ENCODE measurements around the gene MXRA8. TPM values are rescaled to one million over a fixed set of nuclear protein-coding genes. Genes with fewer than 3 reads are reported as not detected.

Gene MXRA8
- total RNA-seq (2014; rRNA removed) (25.3 and 29.0 TPM in 2 replicates), Bru-seq, nascent RNA (percentile 30 among the genes with signal in this experiment), BruChase-seq, experiment 1, labeled RNA remaining after a 6-hour chase (percentile 60 among the genes with signal in this experiment), BruChase-seq, experiment 2, labeled RNA remaining after a 2-hour chase (percentile 49 among the genes with signal in this experiment)
- long read RNA-seq, partial matches to known transcripts: 19 of 63 reads
- long read RNA-seq, other reads (novel, unspliced or antisense): 43 of 63 reads

GRCh38 chr1:1358433-1359271 lies at the start of gene MXRA8:
TSS of gene MXRA8 (minus strand) at chr1:1358555. CDS start at chr1:1358504, 51 bp downstream.
- POLR2A ChIA-PET (ENCODE audit: unreplicated experiment): no interaction called here
- no peak within 1 kb of the TSS for H3K4me2 ChIP-seq (ENCODE audit: low read length)
- no TSS peak for BruUV-seq (replicated peaks)
- H3K9me2 ChIP-seq (replicated peaks; ENCODE audit: low read length): no peaks in the 10 kb centered on the region
- H2AFZ ChIP-seq (ENCODE audit: low read length): no peak within 1 kb of the TSS
- no peak within 1 kb of the TSS for H3K4me3 ChIP-seq (ENCODE audit: low read length)
- no peaks in the 10 kb centered on the region for H3K36me3 ChIP-seq (ENCODE audit: low read depth, low read length)
- no peaks in the 10 kb centered on the region for H4K20me1 ChIP-seq (ENCODE audit: low read length)
- DNase-seq: no peak
- intact Hi-C loops (cut with micrococcal nuclease): no loop called here
- H3K27ac ChIP-seq (ENCODE audit: low read length): no peak within 1 kb of the TSS
- no peaks in the 10 kb centered on the region for H3K79me2 ChIP-seq (ENCODE audit: low read length)
- no peaks in the 10 kb centered on the region for H3K9me3 ChIP-seq (ENCODE audit: low read length)
- H3K9ac ChIP-seq (ENCODE audit: low read length): no peak within 1 kb of the TSS
- TF ChIP-seq EZH2phosphoT487 (IDR thresholded peaks at IDR 0.05; ENCODE audit: borderline replicate concordance, low read length) (no peak), EZH2 (IDR thresholded peaks at IDR 0.05; ENCODE audit: low read length, unreplicated experiment) (no peak)
- TF ChIP-seq, protein P1, sequence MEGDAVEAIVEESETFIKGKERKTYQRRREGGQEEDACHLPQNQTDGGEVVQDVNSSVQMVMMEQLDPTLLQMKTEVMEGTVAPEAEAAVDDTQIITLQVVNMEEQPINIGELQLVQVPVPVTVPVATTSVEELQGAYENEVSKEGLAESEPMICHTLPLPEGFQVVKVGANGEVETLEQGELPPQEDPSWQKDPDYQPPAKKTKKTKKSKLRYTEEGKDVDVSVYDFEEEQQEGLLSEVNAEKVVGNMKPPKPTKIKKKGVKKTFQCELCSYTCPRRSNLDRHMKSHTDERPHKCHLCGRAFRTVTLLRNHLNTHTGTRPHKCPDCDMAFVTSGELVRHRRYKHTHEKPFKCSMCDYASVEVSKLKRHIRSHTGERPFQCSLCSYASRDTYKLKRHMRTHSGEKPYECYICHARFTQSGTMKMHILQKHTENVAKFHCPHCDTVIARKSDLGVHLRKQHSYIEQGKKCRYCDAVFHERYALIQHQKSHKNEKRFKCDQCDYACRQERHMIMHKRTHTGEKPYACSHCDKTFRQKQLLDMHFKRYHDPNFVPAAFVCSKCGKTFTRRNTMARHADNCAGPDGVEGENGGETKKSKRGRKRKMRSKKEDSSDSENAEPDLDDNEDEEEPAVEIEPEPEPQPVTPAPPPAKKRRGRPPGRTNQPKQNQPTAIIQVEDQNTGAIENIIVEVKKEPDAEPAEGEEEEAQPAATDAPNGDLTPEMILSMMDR (conservative IDR thresholded peaks at IDR 0.05; ENCODE audit: low read depth, low read length): no peak
- ATAC-seq: no peak
- no peaks in the 10 kb centered on the region for H3K27me3 ChIP-seq (ENCODE audit: low read length)
- H3F3A ChIP-seq (ENCODE audit: low read length, unreplicated experiment): no peaks in the 10 kb centered on the region
- CTCF ChIA-PET: no interaction called here
- peaks cover 35% of the 10 kb centered on the region for H3K4me1 ChIP-seq (ENCODE audit: insufficient read depth, low read length)

GRCh38 chr1:1407636-1408318 lies 49.4 kb upstream of the MXRA8 start:
- H4K20me1 ChIP-seq (ENCODE audit: low read length): 0 out of 2 replicates have a peak, but pooled peaks cover 4% of the 10 kb centered on the region
- ChIA-PET POLR2A (ENCODE audit: unreplicated experiment) (interaction anchor here (0.6 kb wide), 2 partner anchors 25 to 348 kb away, joined by 3 to 4 read pairs; no protein-coding TSS in a partner anchor), CTCF (interaction anchor here (0.8 kb wide), 1 partner anchor 97 kb away, joined by 5 read pairs; no protein-coding TSS in a partner anchor)
- H3K9ac ChIP-seq (ENCODE audit: low read length): peak overlapping the region; percentile 93
- peak overlapping the region; percentile 61 for H3K27ac ChIP-seq (ENCODE audit: low read length)
- BruUV-seq (replicated peaks): no TSS peak
- ATAC-seq (peak; percentile 16), DNase-seq (peak; percentile 38)
- H3K4me3 ChIP-seq (ENCODE audit: low read length): peak overlapping the region; percentile 84
- no peaks in the 10 kb centered on the region for H3K27me3 ChIP-seq (ENCODE audit: low read length)
- H3K4me2 ChIP-seq (ENCODE audit: low read length): peak overlapping the region; percentile 99
- H3K36me3 ChIP-seq (ENCODE audit: low read depth, low read length): peaks cover 28% of the 10 kb centered on the region
- H3K79me2 ChIP-seq (ENCODE audit: low read length): peaks cover 60% of the 10 kb centered on the region
- H3K9me3 ChIP-seq (ENCODE audit: low read length): no peaks in the 10 kb centered on the region
- peaks cover 19% of the 10 kb centered on the region for H3K4me1 ChIP-seq (ENCODE audit: insufficient read depth, low read length)
- intact Hi-C loops (cut with micrococcal nuclease): loop anchor here (1.0 kb wide), 1 partner anchor 64 kb away; the partner anchor contains the start of gene ATAD3B
- no peaks in the 10 kb centered on the region for H3K9me2 ChIP-seq (replicated peaks; ENCODE audit: low read length)
- TF ChIP-seq EZH2phosphoT487 (IDR thresholded peaks at IDR 0.05; ENCODE audit: borderline replicate concordance, low read length): no peak
- no peak for TF ChIP-seq EZH2 (IDR thresholded peaks at IDR 0.05; ENCODE audit: low read length, unreplicated experiment)
- TF ChIP-seq, protein P1 (conservative IDR thresholded peaks at IDR 0.05; ENCODE audit: low read depth, low read length): peak; percentile 25; the same call in 1 of the 2 replicates
- peaks cover 4% of the 10 kb centered on the region for H3F3A ChIP-seq (ENCODE audit: low read length, unreplicated experiment)
- H2AFZ ChIP-seq (ENCODE audit: low read length): peak overlapping the region; percentile 68; the same call in 1 of the 2 replicates

Data from PC-3 (cell line).